Astrocyte of the cerebellum (primary cell): ENCODE results near the gene PKD1L1.
"Not testable (repeated sequence)": the region's sequence is repeated elsewhere in the genome, so short reads cannot be mapped to it uniquely, and the experiment has no call there.

Experiments used
- DNase-seq: peaks from one replicate; pipeline ENCODE4 v3.0.0-alpha.2; 2011; ENCODE audit warnings: low read depth
- H3K4me3 ChIP-seq: 2 replicates; pipeline ENCODE4 v1.5.1; 2011; ENCODE audit warnings: mild to moderate bottlenecking, low read depth, low read length, moderate library complexity
- in situ Hi-C: cut with HindIII; loops from 2 replicates; pipeline ENCODE4 v1.10.0; 2017; ENCODE audit warnings: low sequenced_read_pairs
- TF ChIP-seq, protein P1 (sequence below): IDR thresholded peaks from 2 replicates; pipeline ENCODE4 v1.5.1; 2012; ENCODE audit warnings: low read length, low read depth, moderate library complexity, mild to moderate bottlenecking; ENCODE audit errors: missing control alignments

Gene PKD1L1

DNA sequence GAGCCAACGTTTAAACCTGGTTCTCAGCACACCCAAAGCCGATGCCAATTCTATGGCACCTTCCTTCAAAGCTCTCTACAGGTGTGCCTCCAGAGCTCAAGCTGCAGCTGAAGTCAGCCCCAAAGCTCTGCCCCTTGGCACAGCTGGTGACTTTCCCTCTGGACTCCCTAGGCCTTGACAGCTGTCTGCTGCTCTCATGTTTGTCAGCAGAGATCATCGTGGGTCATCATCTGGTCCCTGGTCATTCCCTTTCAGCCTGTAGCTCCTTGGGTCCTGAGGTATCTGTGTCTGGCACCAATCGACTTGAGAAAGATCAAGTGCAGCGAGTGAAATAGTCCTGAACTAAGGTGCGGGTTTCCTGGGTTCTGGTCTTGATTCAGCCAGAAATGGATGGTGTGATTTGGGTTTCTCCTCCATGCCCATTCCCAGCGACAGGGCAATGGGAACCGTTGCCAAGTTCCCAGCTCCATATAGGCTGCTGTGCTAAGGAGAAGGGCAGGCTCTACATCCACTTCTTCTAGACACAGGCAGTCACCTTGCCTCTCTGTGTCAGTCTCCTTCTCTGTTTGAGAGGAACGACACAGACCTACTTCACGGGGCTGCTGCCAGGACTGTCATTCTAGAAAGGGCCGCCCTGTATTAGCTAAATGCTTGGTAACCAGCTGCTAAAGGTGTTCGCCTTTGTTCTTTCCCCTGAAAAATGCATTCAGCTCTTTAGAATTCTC lies 3.6 kb downstream of the PKD1L1 start:
- in situ Hi-C loops, result no loop called here
- no peak overlapping the region for H3K4me3 ChIP-seq
- TF ChIP-seq, protein P1, sequence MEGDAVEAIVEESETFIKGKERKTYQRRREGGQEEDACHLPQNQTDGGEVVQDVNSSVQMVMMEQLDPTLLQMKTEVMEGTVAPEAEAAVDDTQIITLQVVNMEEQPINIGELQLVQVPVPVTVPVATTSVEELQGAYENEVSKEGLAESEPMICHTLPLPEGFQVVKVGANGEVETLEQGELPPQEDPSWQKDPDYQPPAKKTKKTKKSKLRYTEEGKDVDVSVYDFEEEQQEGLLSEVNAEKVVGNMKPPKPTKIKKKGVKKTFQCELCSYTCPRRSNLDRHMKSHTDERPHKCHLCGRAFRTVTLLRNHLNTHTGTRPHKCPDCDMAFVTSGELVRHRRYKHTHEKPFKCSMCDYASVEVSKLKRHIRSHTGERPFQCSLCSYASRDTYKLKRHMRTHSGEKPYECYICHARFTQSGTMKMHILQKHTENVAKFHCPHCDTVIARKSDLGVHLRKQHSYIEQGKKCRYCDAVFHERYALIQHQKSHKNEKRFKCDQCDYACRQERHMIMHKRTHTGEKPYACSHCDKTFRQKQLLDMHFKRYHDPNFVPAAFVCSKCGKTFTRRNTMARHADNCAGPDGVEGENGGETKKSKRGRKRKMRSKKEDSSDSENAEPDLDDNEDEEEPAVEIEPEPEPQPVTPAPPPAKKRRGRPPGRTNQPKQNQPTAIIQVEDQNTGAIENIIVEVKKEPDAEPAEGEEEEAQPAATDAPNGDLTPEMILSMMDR, result no peak

GRCh38 chr7:47943676-47944474 lies 4.4 kb downstream of the PKD1L1 start:
- in situ Hi-C loops, result no loop called here
- H3K4me3 ChIP-seq, result no peak overlapping the region
- TF ChIP-seq, protein P1, result no peak
- no peak for DNase-seq

More for the DNA sequence above, 3.6 kb downstream of the PKD1L1 start:
- no peak for DNase-seq

- in situ Hi-C loops, DNase-seq, H3K4me3 ChIP-seq: not testable (repeated sequence)
These were observed 5.6 kb downstream of the PKD1L1 start for GRCh38 chr7:47942651-47943050.

DNA sequence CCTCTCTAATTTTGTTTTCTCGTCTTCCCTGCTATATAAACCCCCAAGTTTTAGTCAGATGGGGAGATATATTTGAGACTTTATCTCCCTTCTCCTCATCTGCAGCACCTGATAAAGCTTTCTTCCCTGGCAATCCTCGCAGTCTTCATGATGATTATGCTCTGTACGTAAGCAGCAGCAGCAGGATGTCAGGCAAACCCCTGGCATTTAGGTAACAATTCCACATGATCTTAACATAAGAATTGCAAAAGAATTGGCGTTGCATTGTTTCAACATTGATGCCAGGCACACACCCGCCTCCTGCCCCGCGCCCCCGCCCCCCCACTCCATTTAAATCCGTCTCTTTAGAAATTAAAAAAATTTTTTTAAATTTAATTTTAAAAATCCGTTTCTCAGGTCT lies 6.1 kb downstream of the PKD1L1 start:
- DNase-seq, result no peak
- TF ChIP-seq, protein P1, result no peak
- in situ Hi-C loops, result no loop called here
- no peak overlapping the region for H3K4me3 ChIP-seq

DNA sequence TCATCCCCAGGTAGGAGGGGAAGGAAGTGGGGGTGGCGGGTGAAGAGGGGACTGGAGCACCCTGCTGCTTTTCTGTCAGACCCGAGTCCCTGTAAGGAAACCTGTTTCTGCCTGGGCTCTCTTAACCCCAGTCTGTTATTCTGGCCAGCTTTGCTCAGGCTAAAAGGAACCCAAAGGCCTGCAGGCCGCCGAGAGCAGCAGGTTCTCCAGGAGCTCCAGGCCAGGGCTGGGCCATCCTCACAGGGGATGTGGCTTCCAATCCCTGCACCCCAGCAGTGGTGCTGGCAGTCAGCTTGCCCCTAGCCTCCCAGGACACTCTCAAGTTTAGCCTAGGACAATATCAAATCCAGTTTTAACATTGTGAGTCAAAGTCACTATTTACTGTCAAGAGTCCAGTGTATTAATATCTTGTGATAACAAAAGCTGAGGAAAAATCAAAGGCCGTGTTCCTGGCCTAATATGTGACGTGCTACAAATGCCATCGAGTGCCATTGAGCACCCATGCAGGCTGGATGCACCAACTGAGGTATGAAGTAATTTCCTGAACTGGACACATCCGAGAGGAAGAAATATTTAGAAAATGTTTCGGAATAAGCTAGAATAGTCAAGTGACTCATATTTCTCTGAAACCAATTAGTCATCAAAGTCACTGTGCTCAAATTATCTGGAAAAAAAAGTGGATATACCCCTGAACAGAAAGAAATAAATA lies 7.0 kb downstream of the PKD1L1 start:
- H3K4me3 ChIP-seq, result no peak overlapping the region
- TF ChIP-seq, protein P1, result no peak
- in situ Hi-C loops, result no loop called here
- DNase-seq, result no peak

DNA sequence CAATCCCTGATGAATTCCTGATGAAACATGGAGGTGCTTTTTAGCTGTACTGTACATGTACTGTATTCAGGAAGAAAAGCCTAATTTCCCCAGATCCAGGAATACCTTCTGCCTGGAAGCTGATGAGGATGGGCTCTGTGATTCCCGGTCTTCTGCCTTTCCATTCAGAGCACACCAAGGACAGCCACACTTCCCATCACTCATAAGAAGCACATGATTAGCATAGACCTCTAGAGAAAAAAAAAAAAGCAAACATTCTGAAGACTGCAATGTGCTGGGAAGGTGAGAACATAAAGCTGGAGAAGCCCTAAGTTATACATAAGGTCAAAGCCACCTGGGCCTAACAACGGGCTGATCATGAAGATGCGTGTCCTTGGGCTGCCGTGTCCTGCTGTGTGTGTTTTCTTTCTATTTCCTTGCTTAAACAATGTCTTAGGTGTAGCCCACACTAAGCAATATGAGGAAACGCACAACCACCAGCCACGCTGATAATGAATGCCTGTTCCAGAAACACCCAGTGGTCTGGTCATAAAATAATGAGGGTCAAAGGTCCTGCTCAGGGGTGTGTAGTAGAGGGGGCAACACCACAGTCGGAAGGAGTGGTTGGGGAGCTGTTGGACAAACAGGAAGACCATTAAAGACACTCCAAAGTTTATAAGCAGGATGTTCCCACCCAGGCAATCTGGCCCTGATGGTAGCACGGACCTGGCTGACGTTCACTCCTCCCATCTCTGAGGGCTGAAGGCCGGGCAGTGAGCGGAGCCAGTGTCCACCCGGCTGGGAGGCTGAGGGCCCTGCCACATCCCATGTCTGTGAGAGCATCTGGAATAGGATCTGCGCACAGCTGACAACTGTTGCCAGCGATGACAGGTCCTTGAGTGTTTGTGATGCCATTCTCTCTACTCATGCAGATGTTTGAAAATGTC lies 7.9 kb downstream of the PKD1L1 start:
- in situ Hi-C loops, result no loop called here
- TF ChIP-seq, protein P1, result no peak
- H3K4me3 ChIP-seq, result no peak overlapping the region
- no peak for DNase-seq
